GM20431 (cell line): Measurements from ENCODE around the gene STYX.
"Not testable (repeated sequence)": the region's sequence is repeated elsewhere in the genome, so short reads cannot be mapped to it uniquely, and the experiment has no call there.

Experiments used
- in situ Hi-C: fragments of 300-500 bp; cut with MseI, MboI; formaldehyde crosslinking; loops from one replicate; pipeline ENCODE4 v1.15.0; 2020; ENCODE audit warnings: low sequenced_read_pairs; ENCODE audit not compliant: unreplicated experiment

The STYX gene

DNA sequence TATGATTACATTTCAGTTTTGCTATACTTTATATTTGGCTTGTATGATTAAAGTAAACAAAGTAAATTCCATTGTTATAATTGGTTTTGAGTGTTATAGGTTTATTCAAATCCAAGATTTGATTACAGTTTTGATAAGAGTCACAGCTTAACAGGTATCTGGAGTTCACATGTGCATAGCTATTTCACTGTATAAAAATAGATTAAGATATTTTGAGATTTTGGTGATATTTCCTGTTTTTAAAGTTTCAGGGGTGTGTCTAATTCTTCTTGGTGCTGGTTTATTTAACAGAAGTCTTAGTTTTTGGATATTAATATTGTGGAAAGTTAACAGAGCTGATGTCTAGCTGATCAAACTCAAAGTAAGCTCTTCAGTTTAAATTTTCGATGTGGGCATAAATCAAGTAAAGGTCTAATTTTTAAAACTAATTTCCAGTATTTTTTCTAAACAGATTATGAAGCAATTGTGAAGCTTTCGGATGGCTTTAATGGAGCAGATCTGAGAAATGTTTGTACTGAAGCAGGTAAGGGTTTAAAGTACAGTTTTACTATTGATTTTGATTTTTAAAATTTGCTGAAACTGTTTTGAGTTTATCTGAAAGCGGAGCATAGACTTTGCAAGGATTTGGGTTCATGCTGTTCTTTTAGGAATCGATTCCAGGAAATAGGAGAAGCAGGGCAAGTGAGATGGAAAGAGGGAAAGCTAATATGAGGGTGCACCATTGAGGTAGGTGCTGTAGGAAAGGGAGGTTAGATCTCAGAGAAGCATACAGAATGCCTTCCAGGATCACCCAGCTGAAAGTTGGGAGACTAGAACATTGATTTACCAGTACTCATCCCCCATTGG lies 6.2 kb upstream of the STYX start:
- in situ Hi-C loops: no loop called here

DNA sequence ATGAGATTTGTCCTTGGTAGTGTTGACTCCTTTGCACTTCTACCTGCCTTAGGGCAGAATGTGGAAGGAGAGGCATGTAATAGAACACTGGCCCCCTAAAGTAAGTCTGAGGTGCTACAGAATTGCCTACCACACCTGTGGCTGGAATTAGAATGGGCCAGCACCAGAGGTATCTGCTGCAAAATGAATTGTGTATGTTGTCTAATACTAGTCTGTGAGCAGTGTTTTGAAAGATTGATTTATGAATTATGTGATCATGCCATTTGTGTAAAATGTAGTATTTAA lies 5.7 kb upstream of the STYX start:
- in situ Hi-C loops: no loop called here

- in situ Hi-C loops: not testable (repeated sequence)
Measured at GRCh38 chr14:52727509-52727908, 2.5 kb upstream of the STYX start.

- in situ Hi-C loops: not testable (repeated sequence)
Measured at GRCh38 chr14:52729035-52729434, 931 bp upstream of the STYX start.

DNA sequence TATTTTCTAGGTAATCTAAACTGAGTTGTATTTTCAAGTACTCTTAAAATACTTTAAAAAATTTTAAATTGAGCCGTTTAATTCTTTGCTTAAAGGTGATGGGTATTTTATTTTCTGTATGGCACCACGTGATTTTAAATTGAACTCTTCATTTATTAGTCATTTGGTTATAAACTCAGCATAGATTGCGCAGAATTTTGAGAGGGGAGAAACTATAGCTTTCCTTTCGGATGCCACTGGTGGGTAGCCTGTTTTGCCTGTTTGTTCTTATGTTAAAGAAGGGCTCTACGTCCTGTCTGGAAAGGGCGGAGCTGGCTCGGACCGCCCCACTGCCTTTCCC lies 411 bp upstream of the STYX start:
- in situ Hi-C loops: no loop called here

- in situ Hi-C loops: no loop called here
Measured at GRCh38 chr14:52730709-52731111, 744 bp downstream of the STYX start.

GRCh38 chr14:52733824-52734223 lies 3.9 kb downstream of the STYX start:
- in situ Hi-C loops: no loop called here

DNA sequence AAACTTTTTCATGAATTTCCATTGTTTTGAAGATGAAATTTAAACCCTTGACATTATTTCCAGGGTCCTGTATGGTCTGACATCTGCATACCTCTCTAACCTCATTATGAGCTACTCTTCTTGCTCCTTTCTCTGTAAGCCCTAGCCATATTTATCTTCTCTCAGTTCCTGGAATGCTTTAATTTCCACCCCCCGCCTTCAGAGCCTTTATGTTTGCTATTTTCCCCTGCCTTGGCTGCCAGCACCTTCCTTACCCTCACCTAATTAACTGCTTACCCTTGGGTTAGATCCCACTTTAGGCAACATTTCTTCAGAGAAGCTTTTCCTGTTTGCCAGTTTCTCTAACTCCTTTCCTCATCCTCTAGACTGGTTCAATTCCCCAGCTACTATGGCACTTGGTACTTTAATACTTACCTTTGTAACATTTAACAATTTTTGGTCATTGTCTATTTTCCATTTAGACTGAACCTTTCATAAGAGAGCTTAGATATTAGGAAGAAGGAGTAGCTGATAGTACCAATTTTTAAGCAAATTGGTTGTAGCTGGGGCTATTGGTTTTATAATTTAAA lies 6.0 kb downstream of the STYX start:
- in situ Hi-C loops: no loop called here

- in situ Hi-C loops: no loop called here
Measured at GRCh38 chr14:52738409-52738808, 8.4 kb downstream of the STYX start.

- in situ Hi-C loops: no loop called here
Measured at GRCh38 chr14:52740751-52741150, 10.8 kb downstream of the STYX start.

GRCh38 chr14:52741865-52742264 lies 11.9 kb downstream of the STYX start:
- in situ Hi-C loops: no loop called here

GRCh38 chr14:52748647-52749292 lies 18.8 kb downstream of the STYX start:
- in situ Hi-C loops: no loop called here

DNA sequence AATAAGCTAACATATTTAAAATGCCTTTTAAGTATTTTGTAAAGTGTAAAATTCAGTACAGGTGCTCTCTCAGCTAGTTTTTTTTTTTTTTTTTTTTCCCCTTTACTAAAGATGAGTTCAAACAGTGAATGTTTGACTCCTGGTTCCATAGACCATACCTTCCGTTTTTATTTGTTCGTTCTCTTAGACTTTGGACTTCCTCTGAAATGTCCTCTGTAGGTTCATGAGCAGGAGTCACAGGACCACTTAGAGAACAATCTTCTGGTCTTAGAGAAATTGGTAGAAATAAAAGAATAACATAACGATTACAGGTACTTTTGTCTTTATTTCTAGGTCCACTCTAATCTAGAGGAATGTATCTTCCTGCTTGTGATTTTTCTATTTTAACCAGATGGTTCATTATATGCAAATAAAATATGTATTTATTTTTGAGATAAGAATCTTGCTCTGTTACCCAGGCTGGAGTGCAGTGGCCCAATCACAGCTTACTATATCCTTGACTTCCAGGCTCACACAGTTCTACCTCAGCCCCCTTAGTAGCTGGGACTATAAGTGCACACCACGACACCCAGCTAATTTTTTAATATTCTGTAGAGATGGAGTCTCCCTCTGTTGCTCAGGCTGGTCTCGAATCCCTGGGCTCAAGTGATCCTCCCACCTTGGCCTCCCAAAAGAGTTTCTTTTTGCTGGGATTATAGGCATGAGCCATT lies 25.8 kb downstream of the STYX start:
- in situ Hi-C loops: no loop called here

- in situ Hi-C loops: no loop called here
Measured at GRCh38 chr14:52759145-52759544, 29.2 kb downstream of the STYX start.

- in situ Hi-C loops: not testable (repeated sequence)
Measured at GRCh38 chr14:52762923-52763322, 33.0 kb downstream of the STYX start.

- in situ Hi-C loops: no loop called here
Measured at GRCh38 chr14:52767058-52767833, 37.3 kb downstream of the STYX start.

DNA sequence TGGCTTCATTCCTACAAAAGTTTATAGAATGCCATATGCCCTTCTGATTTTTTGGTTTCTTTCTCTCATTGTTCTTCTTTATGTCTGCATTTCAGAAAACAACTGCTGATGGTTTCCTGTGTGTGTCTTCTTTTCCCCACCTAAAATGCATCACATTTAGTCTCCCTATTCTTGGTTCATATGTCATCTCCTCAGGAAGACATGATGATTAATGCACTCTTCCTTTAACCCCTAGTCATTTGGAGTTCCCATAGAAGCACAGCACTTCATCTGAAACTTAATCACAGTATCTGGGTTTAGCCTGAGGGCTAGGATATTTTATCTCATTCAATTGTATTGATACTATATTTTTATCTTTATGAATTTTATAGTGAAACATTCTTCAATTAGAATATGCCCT lies 39.9 kb downstream of the STYX start:
- in situ Hi-C loops: no loop called here

GRCh38 chr14:52776816-52777215 lies 46.9 kb downstream of the STYX start:
- in situ Hi-C loops: no loop called here

DNA sequence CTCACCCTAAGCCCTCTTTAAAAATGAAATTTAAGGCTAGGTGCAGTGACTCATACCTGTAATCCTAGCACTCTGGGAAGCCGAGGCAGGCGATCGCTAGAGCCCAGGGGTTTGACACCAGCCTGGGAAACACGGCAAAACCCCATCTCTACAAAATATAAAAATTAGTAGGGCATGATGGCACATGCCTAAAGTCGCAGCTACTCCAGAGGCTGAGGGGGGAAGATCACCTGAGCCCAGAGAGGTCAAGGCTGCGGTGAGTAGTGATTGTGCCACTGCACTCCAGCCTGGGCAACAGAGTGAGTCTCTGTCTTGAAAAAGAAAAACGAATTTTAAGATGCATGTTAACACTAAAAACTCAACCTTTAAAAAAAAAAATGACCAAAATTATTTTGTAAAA lies 48.7 kb downstream of the STYX start:
- in situ Hi-C loops: no loop called here

GRCh38 chr14:52780893-52781292 lies 50.9 kb downstream of the STYX start:
- in situ Hi-C loops: no loop called here
